H9 (cell line): ENCODE measurements around the gene DAPK1. TPM values are rescaled to one million over a fixed set of nuclear protein-coding genes. Genes with fewer than 3 reads are reported as not detected.
A peak's percentile ranks its signal among the peaks of the same experiment; 100 is the strongest.

Source experiments
- DNase-seq: peaks from one replicate; pipeline ENCODE4 v3.0.0-alpha.2; 2017
- H2AFZ ChIP-seq: one replicate; pipeline ENCODE4 v1.6.1; 2013; ENCODE audit warnings: mild to moderate bottlenecking, low read length, control low read depth, moderate library complexity
- H2AK5ac ChIP-seq: 2 replicates; pipeline ENCODE4 v1.6.1; 2013; ENCODE audit warnings: low read length, control low read depth, mixed read lengths; ENCODE audit not compliant: insufficient read length
- H2BK120ac ChIP-seq: one replicate; pipeline ENCODE4 v1.6.1; 2013; ENCODE audit warnings: low read depth, mild to moderate bottlenecking, low read length, control low read depth, inconsistent platforms; ENCODE audit not compliant: poor library complexity, severe bottlenecking
- H2BK12ac ChIP-seq: 2 replicates; pipeline ENCODE4 v1.6.1; 2013; ENCODE audit warnings: low read length, control low read depth, mixed read lengths, low read depth; ENCODE audit not compliant: insufficient read length
- H2BK15ac ChIP-seq: 2 replicates; pipeline ENCODE4 v1.6.1; 2013; ENCODE audit warnings: low read depth, low read length, control low read depth
- H2BK20ac ChIP-seq: one replicate; pipeline ENCODE4 v1.6.1; 2013; ENCODE audit warnings: low read depth, mild to moderate bottlenecking, low read length, control low read depth, inconsistent platforms; ENCODE audit not compliant: poor library complexity, severe bottlenecking
- H2BK5ac ChIP-seq: 2 replicates; pipeline ENCODE4 v1.6.1; 2013; ENCODE audit warnings: low read length, control low read depth, mixed read lengths; ENCODE audit not compliant: insufficient read length
- H3K14ac ChIP-seq: 2 replicates; pipeline ENCODE4 v1.6.1; 2013; ENCODE audit warnings: low read length, control low read depth; ENCODE audit not compliant: insufficient read depth
- H3K18ac ChIP-seq: 2 replicates; pipeline ENCODE4 v1.6.1; 2013; ENCODE audit warnings: low read depth, mild to moderate bottlenecking, mixed read lengths, low read length, control low read depth; ENCODE audit not compliant: insufficient read length
- H3K23ac ChIP-seq: 2 replicates; pipeline ENCODE4 v1.6.1; 2013; ENCODE audit warnings: low read length, control low read depth, mixed read lengths, low read depth; ENCODE audit not compliant: insufficient read length
- H3K23me2 ChIP-seq: 2 replicates; pipeline ENCODE4 v1.6.1; 2013; ENCODE audit warnings: low read depth, mild to moderate bottlenecking, mixed read lengths, low read length, control low read depth; ENCODE audit not compliant: insufficient read length, poor library complexity, severe bottlenecking
- H3K27ac ChIP-seq: 2 replicates; pipeline ENCODE4 v1.5.1; 2013; ENCODE audit warnings: low read length, control low read depth, mixed read lengths, low read depth; ENCODE audit not compliant: insufficient read length
- H3K27me3 ChIP-seq: 2 replicates; pipeline ENCODE4 v1.6.1; 2013; ENCODE audit warnings: low read length, control low read depth, inconsistent platforms; ENCODE audit not compliant: insufficient read depth
- H3K4ac ChIP-seq: 2 replicates; pipeline ENCODE4 v1.6.1; 2013; ENCODE audit warnings: low read depth, mild to moderate bottlenecking, control low read depth, inconsistent platforms, low read length, moderate library complexity
- H3K4me1 ChIP-seq: 2 replicates; pipeline ENCODE4 v1.6.1; 2013; ENCODE audit warnings: low read length, control low read depth, inconsistent platforms; ENCODE audit not compliant: insufficient read depth
- H3K4me2 ChIP-seq: 2 replicates; pipeline ENCODE4 v1.6.1; 2013; ENCODE audit warnings: low read length, control low read depth, mixed read lengths; ENCODE audit not compliant: insufficient read length, insufficient read depth
- H3K56ac ChIP-seq: 2 replicates; pipeline ENCODE4 v1.6.1; 2013; ENCODE audit warnings: low read depth, mild to moderate bottlenecking, mixed read lengths, low read length, control low read depth; ENCODE audit not compliant: insufficient read length
- H3K79me1 ChIP-seq: 2 replicates; pipeline ENCODE4 v1.6.1; 2013; ENCODE audit warnings: low read depth, mild to moderate bottlenecking, moderate library complexity, low read length, control low read depth, inconsistent platforms; ENCODE audit not compliant: insufficient read depth, poor library complexity, severe bottlenecking
- H3K79me2 ChIP-seq: 2 replicates; pipeline ENCODE4 v1.6.1; 2013; ENCODE audit warnings: low read length, control low read depth, inconsistent platforms; ENCODE audit not compliant: insufficient read depth
- H3K9ac ChIP-seq: 2 replicates; pipeline ENCODE4 v1.6.1; 2013; ENCODE audit warnings: low read length, control low read depth, mixed read lengths; ENCODE audit not compliant: insufficient read length; ENCODE audit errors: extremely low read depth
- H3K9me3 ChIP-seq: one replicate; pipeline ENCODE4 v1.6.1; 2013; ENCODE audit warnings: low read depth, low read length, inconsistent platforms; ENCODE audit not compliant: control insufficient read depth
- H3T11ph ChIP-seq: one replicate; pipeline ENCODE4 v1.6.1; 2013; ENCODE audit warnings: mild to moderate bottlenecking, low read length, control low read depth, inconsistent platforms
- H4K20me1 ChIP-seq: one replicate; pipeline ENCODE4 v1.6.1; 2013; ENCODE audit not compliant: control insufficient read depth, insufficient read length, insufficient read depth
- H4K5ac ChIP-seq: 2 replicates; pipeline ENCODE4 v1.6.1; 2013; ENCODE audit warnings: low read depth, mild to moderate bottlenecking, mixed read lengths, low read length, control low read depth; ENCODE audit not compliant: insufficient read length
- H4K8ac ChIP-seq: replicated peaks from 2 replicates; pipeline ENCODE4 v1.6.1; 2013; ENCODE audit warnings: low read length, control low read depth, mixed read lengths, low read depth; ENCODE audit not compliant: insufficient read length
- H4K91ac ChIP-seq: 2 replicates; pipeline ENCODE4 v1.6.1; 2013; ENCODE audit warnings: low read depth, mild to moderate bottlenecking, moderate library complexity, mixed read lengths, low read length, control low read depth; ENCODE audit not compliant: insufficient read length
- H3K27ac Mint-ChIP-seq, 3 experiments: 2 replicates in 2 of 3; 3 replicates in 1 of 3; pipeline ENCODE4 v1.8.0; 2020 to 2021; ENCODE audit warnings: mixed read lengths in 3 of 3, mild to moderate bottlenecking in 1 of 3, moderate library complexity in 1 of 3
- H3K27me3 Mint-ChIP-seq: 2 replicates; pipeline ENCODE4 v1.8.0; 2021; ENCODE audit warnings: low read depth, mild to moderate bottlenecking, moderate library complexity, mixed read lengths
- H3K36me3 Mint-ChIP-seq, 3 experiments: 2 replicates in 2 of 3; 3 replicates in 1 of 3; pipeline ENCODE4 v1.8.0; 2020 to 2021; ENCODE audit warnings: low read depth in 3 of 3, mixed read lengths in 3 of 3; ENCODE audit not compliant: insufficient read depth in 1 of 3
- H3K4me1 Mint-ChIP-seq, 2 experiments: 2 replicates each; pipeline ENCODE4 v1.8.0; 2020; ENCODE audit warnings: mixed read lengths in 2 of 2
- H3K4me3 Mint-ChIP-seq, 2 experiments: 2 replicates in 1 of 2; 3 replicates in 1 of 2; pipeline ENCODE4 v1.8.0; 2020 to 2021; ENCODE audit warnings: mild to moderate bottlenecking in 2 of 2, mixed read lengths in 2 of 2, moderate library complexity in 1 of 2
- H3K9me3 Mint-ChIP-seq, 2 experiments: 2 replicates in 1 of 2; 3 replicates in 1 of 2; pipeline ENCODE4 v1.8.0; 2020; ENCODE audit warnings: mild to moderate bottlenecking in 2 of 2, mixed read lengths in 2 of 2, moderate library complexity in 1 of 2
- CTCF ChIP-seq: fragments of 200-600 bp; sonication (generic); conservative IDR thresholded peaks from 3 replicates; pipeline ENCODE4 v1.8.0; 2021; ENCODE audit warnings: antibody characterized with exemption, mild to moderate bottlenecking
- WGBS: extraction: QIAGEN DNeasy Blood & Tissue Kit; methylation state at CpG from one replicate; pipeline ENCODE4 v1.1.7; 2013; ENCODE audit warnings: missing lambda C conversion rate, low lambda C conversion rate, mixed read lengths; ENCODE audit not compliant: insufficient read length; ENCODE audit errors: extremely low coverage; 5-methylcytosine and 5-hydroxymethylcytosine counted together
- total RNA-seq: library from RNA; stranded (reverse); gene quantifications from 2 replicates; pipeline ENCODE4 v1.2.1, GENCODE V29; 2021

The DAPK1 gene
- total RNA-seq, 1 experiment from 2014 or later = 79.4 TPM

- H3K79me2 ChIP-seq = peaks cover 4% of the 10 kb centered on the region; the same call in 1 of the 2 replicates
- H3K27ac Mint-ChIP-seq = peak overlapping the region in 1 of 3 experiments; percentile 42; a peak in 2 of 7 replicates
- peaks cover 0 to 6% (median 0%) of the 10 kb centered on the region in 3 experiments; a peak in 2 of 7 replicates for H3K36me3 Mint-ChIP-seq
- no peak overlapping the region for H4K5ac ChIP-seq
- no peak overlapping the region for H2BK120ac ChIP-seq
- no peak overlapping the region for H3K23ac ChIP-seq
- no peak overlapping the region for H3K18ac ChIP-seq
- H2AFZ ChIP-seq = no peak overlapping the region
- no peak overlapping the region for H2AK5ac ChIP-seq
- H2BK12ac ChIP-seq = no peak overlapping the region
- H2BK5ac ChIP-seq = no peak overlapping the region
- H4K8ac ChIP-seq = no peak overlapping the region
- H3K4me1 ChIP-seq = peaks cover 7% of the 10 kb centered on the region; the same call in 1 of the 2 replicates
- H3K9ac ChIP-seq = no peak overlapping the region
- WGBS = no CpG with 5 or more reads among the region's 7 CpGs
- no peak overlapping the region for H3K14ac ChIP-seq
- no peaks in the 10 kb centered on the region for H3K79me1 ChIP-seq
- no peaks in the 10 kb centered on the region for H3K9me3 ChIP-seq
- H3K4me3 Mint-ChIP-seq = no peak overlapping the region
- no peak overlapping the region for H3K4me2 ChIP-seq
- no peak overlapping the region for H4K91ac ChIP-seq
- H3K27me3 ChIP-seq = no peaks in the 10 kb centered on the region
- H3K27me3 Mint-ChIP-seq = no peaks in the 10 kb centered on the region
- H3T11ph ChIP-seq = no peak overlapping the region
- DNase-seq = no peak
- no peak overlapping the region for H2BK15ac ChIP-seq
- peaks cover 2% of the 10 kb centered on the region for H4K20me1 ChIP-seq
- H3K27ac ChIP-seq = no peak overlapping the region
- no peaks in the 10 kb centered on the region for H3K9me3 Mint-ChIP-seq
- H3K4me1 Mint-ChIP-seq = peaks cover 14 to 17% of the 10 kb centered on the region in 2 experiments
- no peaks in the 10 kb centered on the region for H3K23me2 ChIP-seq
- no peak overlapping the region for H2BK20ac ChIP-seq
- no peak overlapping the region for H3K4ac ChIP-seq
- no peak for TF ChIP-seq CTCF
- H3K56ac ChIP-seq = no peak overlapping the region
Measured at GRCh38 chr9:87577746-87578145, 80.1 kb downstream of the DAPK1 start.
